H1 (cell line): ENCODE data around the gene RPL37A. TPM values are rescaled to one million over a fixed set of nuclear protein-coding genes. Genes with fewer than 3 reads are reported as not detected.

Source experiments
- ATF2 ChIP-seq: IDR thresholded peaks from 2 replicates; pipeline ENCODE4 v1.6.1; 2012; ENCODE audit warnings: low read length, inconsistent platforms
- BRCA1 ChIP-seq: IDR thresholded peaks from 2 replicates; pipeline ENCODE4 v1.6.1; 2012; ENCODE audit warnings: low read depth, low read length, improper control_type of control experiment
- SIRT6 ChIP-seq: IDR thresholded peaks from one replicate; pipeline ENCODE4 v1.7.1; 2012; ENCODE audit warnings: low read length, inconsistent platforms
- TAF7 ChIP-seq: optimal IDR thresholded peaks from 2 replicates; pipeline ENCODE3; 2011; ENCODE audit warnings: low read depth, mild to moderate bottlenecking, inconsistent platforms, low read length, moderate library complexity, borderline replicate concordance
- polyA plus RNA-seq, 7 experiments: library from polyadenylated mRNA; depleted of rRNA in 3 of 7; stranded (reverse) in 5 of 7; unstranded in 2 of 7; fragments of >200 nt in 5 of 7; fragments of 200-250 nt in 2 of 7; gene quantifications; 1 replicate in 5 of 7; 2 replicates in 1 of 7; 4 replicates in 1 of 7; pipeline versions ENCODE4 v1.2.1 to v1.2.3, GENCODE V29; 2011 to 2013; ENCODE audit warnings: missing spikeins in 2 of 7, mixed read lengths in 2 of 7
- total RNA-seq: library from RNA; stranded (reverse); fragmentation: NEBNext Ultra II Directional; extraction: Animal tissue kit (Norgen Biotek cat#: 25700); gene quantifications from 2 replicates; pipeline ENCODE4 v1.2.1, GENCODE V29; 2021

The RPL37A gene
- total and polyA plus RNA-seq, 2 of the 8 experiments (the other 6 are each of a cell fraction or from before 2014, with no cell fraction given): 1,737 to 3,180 TPM

DNA sequence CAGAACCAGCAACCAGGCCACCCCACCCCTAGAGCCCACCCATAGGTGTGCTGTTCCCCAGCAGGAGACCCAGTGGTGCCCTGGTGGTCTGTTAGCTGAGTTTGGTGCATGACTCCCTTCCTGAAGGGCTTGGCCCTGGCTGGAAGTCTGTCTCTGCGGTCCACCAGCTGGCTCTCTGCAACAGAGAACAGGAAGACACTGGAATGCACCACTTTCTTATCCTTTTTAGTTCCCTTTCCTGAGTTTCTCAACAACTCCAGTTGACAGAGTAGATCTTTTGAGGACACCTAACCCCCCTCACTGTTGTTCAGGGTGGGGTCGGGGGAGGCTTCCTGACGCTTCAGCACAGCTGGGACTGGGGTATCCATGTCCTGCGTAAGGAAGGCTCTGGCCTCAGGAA is 11.9 kb upstream of the RPL37A start (continued):
- TF ChIP-seq ATF2 (no peak), TAF7 (no peak), BRCA1 (no peak), SIRT6 (no peak)
